Measurements from ENCODE around the gene OGN. TPM values are rescaled to one million over a fixed set of nuclear protein-coding genes. Genes with fewer than 3 reads are reported as not detected.

The OGN gene
- total and polyA plus RNA-seq, 12 donors, result 2.2 to 25.9 (median 11.3) TPM

GRCh38 chr9:92333282-92333634 is 71.1 kb downstream of the OGN start:
- WGBS, 2 donors, result 72% methylated on average over 2 of the region's 2 CpGs
- no peak for TF ChIP-seq CTCF (IDR thresholded peaks at IDR 0.05)
- H3K27me3 ChIP-seq, result no peaks in the 10 kb centered on the region

More at GRCh38 chr9:92333282-92333634, 71.1 kb downstream of the OGN start:
- Histone ChIP-seq H3K36me3 (peaks cover 0 to 26% (median 0%) of the 10 kb centered on the region in 9 donors), H3K4me1 (peaks cover 0 to 15% (median 0%) of the 10 kb centered on the region in 9 donors), H3K27ac (peak overlapping the region in 8 of 10 donors; percentile 3 to 69 (median 63)), H3K9me3 (no peaks in the 10 kb centered on the region), H3K4me3 (no peak overlapping the region)
- intact Hi-C loops (cut with DNase I), result loop anchor here in 2 of 10 donors (10.0 kb wide), 2 partner anchors 92 to 112 kb away; partner anchors contain the start of gene OMD (in 1 of the 2)
- no peak for DNase-seq
- ATAC-seq, result peak in 5 of 8 donors; percentile 40 to 67 (median 47)

Other genes starting within 250 kb of the OGN start
- gene IARS1, start 110.9 kb downstream of the OGN start, total RNA-seq, result 10 to 100 TPM; 48.0 to 79.6 (median 62.7) TPM
- 10 to 100 TPM in 1 of 2 donors, 1 to 10 TPM in 1; 9.0 to 54.7 TPM for gene IARS1, start 110.9 kb downstream of the OGN start, polyA plus RNA-seq
- gene NOL8, start 79.2 kb downstream of the OGN start, total RNA-seq, result 10 to 100 TPM; 12.6 to 19.1 (median 15.0) TPM
- 10 to 100 TPM in 1 of 2 donors, 1 to 10 TPM in 1; 9.1 to 27.4 TPM for gene NOL8, start 79.2 kb downstream of the OGN start, polyA plus RNA-seq
- 1 to 10 TPM; 1.3 to 5.2 (median 3.1) TPM for gene CENPP, start 78.6 kb downstream of the OGN start, total RNA-seq
- gene CENPP, start 78.6 kb downstream of the OGN start, polyA plus RNA-seq, result 1 to 10 TPM; 1.3 to 1.4 TPM
- 10 to 100 TPM in 1 of 10 donors, 1 to 10 TPM in 9; 2.5 to 11.4 (median 4.3) TPM for gene OMD, start 19.9 kb upstream of the OGN start, total RNA-seq
- 1 to 10 TPM; 2.1 to 2.6 TPM for gene OMD, start 19.9 kb upstream of the OGN start, polyA plus RNA-seq
- gene ASPN, start 77.9 kb upstream of the OGN start, total RNA-seq, result 10 to 100 TPM in 8 of 10 donors, 1 to 10 TPM in 2; 2.3 to 29.6 (median 19.4) TPM
- gene ASPN, start 77.9 kb upstream of the OGN start, polyA plus RNA-seq, result 10 to 100 TPM in 1 of 2 donors, 1 to 10 TPM in 1; 3.2 to 11.4 TPM
- gene ECM2, start 131.4 kb upstream of the OGN start, total RNA-seq, result 10 to 100 TPM in 3 of 10 donors, 1 to 10 TPM in 7; 4.2 to 14.9 (median 9.2) TPM
- 1 to 10 TPM; 2.1 to 8.0 TPM for gene ECM2, start 131.4 kb upstream of the OGN start, polyA plus RNA-seq